NB4 (cell line): ENCODE measurements around the gene KIF22.
"Not testable (repeated sequence)": the region's sequence is repeated elsewhere in the genome, so short reads cannot be mapped to it uniquely, and the experiment has no call there.

Experiments used
- DNase-seq: peaks from one replicate; pipeline ENCODE4 v3.0.0; 2010; ENCODE audit warnings: low read depth
- H3K4me3 ChIP-seq: one replicate; pipeline ENCODE4 v1.5.1; 2011; ENCODE audit warnings: mild to moderate bottlenecking, low read depth, low read length, moderate library complexity
- CTCF ChIP-seq: IDR thresholded peaks from one replicate; pipeline ENCODE4 v1.5.1; 2012; ENCODE audit warnings: low read depth, low read length
- MAX ChIP-seq: IDR thresholded peaks from 2 replicates; pipeline ENCODE4 v1.6.1; 2011; ENCODE audit warnings: low read depth, low read length
- MYC ChIP-seq: IDR thresholded peaks from 2 replicates; pipeline ENCODE4 v1.6.1; 2011; ENCODE audit warnings: low read depth, low read length
- POLR2A ChIP-seq: IDR thresholded peaks from 2 replicates; pipeline ENCODE4 v1.6.1; 2011; ENCODE audit warnings: mild to moderate bottlenecking; ENCODE audit not compliant: insufficient read length; ENCODE audit errors: extremely low read depth

Gene KIF22

GRCh38 chr16:29745121-29745852 lies 45.3 kb upstream of the KIF22 start:
- TF ChIP-seq MYC (peak; percentile 64; the same call in 1 of the 2 replicates), CTCF (no peak), MAX (peak; percentile 52)
- DNase-seq: peak; percentile 94
- peak overlapping the region; percentile 74 for H3K4me3 ChIP-seq

- DNase-seq: peak; percentile 99
- peak within 1 kb of the TSS; percentile 74 for H3K4me3 ChIP-seq
- peak; percentile 49 for TF ChIP-seq MYC
- TF ChIP-seq MAX: no peak
- TF ChIP-seq POLR2A: peak; percentile 43
- no peak for TF ChIP-seq CTCF
Observed at GRCh38 chr16:29745853-29746345, 44.7 kb upstream of the KIF22 start, which contains the start of gene C16orf54. Gene C16orf54, minus strand, starts transcription at chr16:29745990. Its CDS starts 1,039 bp downstream, at chr16:29744951.

- H3K4me3 ChIP-seq: peak overlapping the region; percentile 11
- DNase-seq: not testable (repeated sequence)
Observed at GRCh38 chr16:29746518-29746917, 44.0 kb upstream of the KIF22 start.

GRCh38 chr16:29747947-29748759 lies 42.4 kb upstream of the KIF22 start:
- no peak for TF ChIP-seq MYC
- no peak for TF ChIP-seq MAX
- TF ChIP-seq POLR2A: no peak
- no peak for TF ChIP-seq CTCF
- no peak overlapping the region for H3K4me3 ChIP-seq
- DNase-seq: no peak

GRCh38 chr16:29748760-29749149 lies 41.8 kb upstream of the KIF22 start:
- DNase-seq, H3K4me3 ChIP-seq: not testable (repeated sequence)

GRCh38 chr16:29753516-29753915 lies 37.0 kb upstream of the KIF22 start:
- TF ChIP-seq MYC (no peak), MAX (no peak), CTCF (no peak), POLR2A (no peak)

More at GRCh38 chr16:29753516-29753915, 37.0 kb upstream of the KIF22 start:
- no peak for DNase-seq
- H3K4me3 ChIP-seq: no peak overlapping the region
